Keratinocyte (primary cell): ENCODE data around the gene TMEM229B. TPM values are rescaled to one million over a fixed set of nuclear protein-coding genes. Genes with fewer than 3 reads are reported as not detected.

ENCODE experiments used
- DNase-seq: peaks from one replicate; pipeline ENCODE4 v3.0.0-alpha.2; 2011; ENCODE audit warnings: low read depth, missing footprints, low spot score
- FAIRE-seq: peaks from 2 replicates; lab custom pipeline; 2011; peaks lifted over from hg19 to GRCh38; lab: Jason Lieb, UNC
- H2AFZ ChIP-seq: 2 replicates; pipeline ENCODE4 v1.6.0; 2012; ENCODE audit warnings: low read length, control low read depth, inconsistent platforms; ENCODE audit not compliant: control insufficient read depth
- H3K27ac ChIP-seq: 2 replicates; pipeline ENCODE4 v1.5.1; 2011; ENCODE audit warnings: low read length; ENCODE audit not compliant: control insufficient read depth, insufficient read depth
- H3K27me3 ChIP-seq: 3 replicates; pipeline ENCODE4 v1.6.0; 2011; ENCODE audit warnings: low read length; ENCODE audit not compliant: control insufficient read depth, insufficient read depth; ENCODE audit errors: extremely low read depth
- H3K36me3 ChIP-seq, 2 experiments: 2 replicates in 1 of 2; 3 replicates in 1 of 2; pipeline ENCODE4 v1.5.1; 2011; ENCODE audit warnings: low read length in 2 of 2, mild to moderate bottlenecking in 1 of 2; ENCODE audit not compliant: control insufficient read depth in 2 of 2, insufficient read depth in 2 of 2; ENCODE audit errors: extremely low read depth in 1 of 2
- H3K4me1 ChIP-seq: 3 replicates; pipeline ENCODE4 v1.5.1; 2011; ENCODE audit warnings: low read length; ENCODE audit not compliant: control insufficient read depth, insufficient read depth; ENCODE audit errors: extremely low read depth
- H3K4me2 ChIP-seq: 3 replicates; pipeline ENCODE4 v1.6.0; 2011; ENCODE audit warnings: low read depth, low read length; ENCODE audit not compliant: control insufficient read depth, insufficient read depth; ENCODE audit errors: extremely low read depth
- H3K4me3 ChIP-seq, 3 experiments: fragments of 200-600 bp in 1 of 3; sonication (generic) in 1 of 3; 2 replicates in 2 of 3; 3 replicates in 1 of 3; pipeline ENCODE4 v1.5.1; 2011 to 2016; ENCODE audit warnings: low read length in 3 of 3, mild to moderate bottlenecking in 3 of 3, control low read depth in 2 of 3, inconsistent platforms in 1 of 3, low read depth in 1 of 3, mixed read lengths in 1 of 3, mixed run types in 1 of 3, moderate library complexity in 1 of 3; ENCODE audit not compliant: control insufficient read depth in 2 of 3, insufficient read depth in 2 of 3; ENCODE audit errors: extremely low read depth in 1 of 3
- H3K79me2 ChIP-seq: 2 replicates; pipeline ENCODE4 v1.6.0; 2012; ENCODE audit warnings: low read length; ENCODE audit not compliant: control insufficient read depth, insufficient read depth
- H3K9ac ChIP-seq: 3 replicates; pipeline ENCODE4 v1.6.0; 2011; ENCODE audit warnings: low read length; ENCODE audit not compliant: control insufficient read depth, insufficient read depth; ENCODE audit errors: extremely low read depth
- H3K9me1 ChIP-seq: 3 replicates; pipeline ENCODE4 v1.6.0; 2011; ENCODE audit warnings: low read length; ENCODE audit not compliant: control insufficient read depth, insufficient read depth; ENCODE audit errors: extremely low read depth
- H3K9me3 ChIP-seq: 2 replicates; pipeline ENCODE4 v1.5.1; 2012; ENCODE audit warnings: low read depth, low read length; ENCODE audit not compliant: control insufficient read depth
- H4K20me1 ChIP-seq: 3 replicates; pipeline ENCODE4 v1.6.0; 2011; ENCODE audit warnings: low read length; ENCODE audit not compliant: control insufficient read depth, insufficient read depth; ENCODE audit errors: extremely low read depth
- CTCF ChIP-seq, 3 experiments: IDR thresholded peaks in 1 of 3; conservative IDR thresholded peaks in 1 of 3; optimal IDR thresholded peaks in 1 of 3; 2 replicates in 2 of 3; 3 replicates in 1 of 3; pipeline versions ENCODE3 to v1.5.1; 2011; ENCODE audit warnings: low read length in 3 of 3, mild to moderate bottlenecking in 3 of 3, moderate library complexity in 2 of 3, control low read depth in 1 of 3, inconsistent platforms in 1 of 3; ENCODE audit not compliant: insufficient read depth in 2 of 3; ENCODE audit errors: extremely low read depth in 1 of 3
- EZH2 ChIP-seq: IDR thresholded peaks from one replicate; pipeline ENCODE4 v1.6.1; 2012; ENCODE audit warnings: inconsistent platforms, mild to moderate bottlenecking, low read length, moderate library complexity
- dilution Hi-C: fragments of 300-500 bp; cut with MboI; formaldehyde crosslinking; loops from one replicate; pipeline ENCODE4 v1.7.0; 2020; ENCODE audit warnings: low sequenced_read_pairs; ENCODE audit not compliant: extremely low pct_ligation_motif_present
- polyA plus RNA-seq, 5 experiments: library from polyadenylated mRNA; depleted of rRNA in 3 of 5; stranded (reverse) in 3 of 5; stranded (forward) in 1 of 5; unstranded in 1 of 5; fragments of >200 nt; gene quantifications; 1 replicate in 1 of 5; 2 replicates in 3 of 5; 3 replicates in 1 of 5; pipeline versions ENCODE4 v1.2.1 to v1.2.3, GENCODE V29; 2011 to 2012; ENCODE audit warnings: missing spikeins in 2 of 5, low read depth in 1 of 5, low replicate concordance in 1 of 5

Gene TMEM229B
- polyA plus RNA-seq, 1 donor (not counting 4 experiments of a cell fraction or from before 2014, with no cell fraction given): 1.0 TPM

GRCh38 chr14:67529947-67530935 is 41.7 kb upstream of the TMEM229B start:
- Histone ChIP-seq H3K27ac (no peak overlapping the region), H3K4me3 (no peak overlapping the region), H3K9ac (no peak overlapping the region), H2AFZ (no peak overlapping the region), H4K20me1 (no peaks in the 10 kb centered on the region), H3K27me3 (no peaks in the 10 kb centered on the region), H3K79me2 (no peaks in the 10 kb centered on the region), H3K9me3 (no peaks in the 10 kb centered on the region), H3K36me3 (no peaks in the 10 kb centered on the region), H3K4me1 (peaks cover 3% of the 10 kb centered on the region), H3K9me1 (no peaks in the 10 kb centered on the region), H3K4me2 (no peak overlapping the region)
- DNase-seq: no peak
- dilution Hi-C loops: no loop called here
- TF ChIP-seq EZH2 (no peak), CTCF (optimal IDR thresholded peaks at IDR 0.05 in 1 of 3, IDR thresholded peaks at IDR 0.05 in 1 of 3, conservative IDR thresholded peaks at IDR 0.05 in 1 of 3; ENCODE audit: extremely low read depth in 1 of 3, insufficient read depth in 2 of 3, low read length in 3 of 3) (no peak)
- no peak for FAIRE-seq

- Histone ChIP-seq H3K9ac (no peak overlapping the region), H3K79me2 (no peaks in the 10 kb centered on the region), H3K27ac (no peak overlapping the region), H3K4me1 (no peaks in the 10 kb centered on the region), H3K27me3 (no peaks in the 10 kb centered on the region), H3K9me3 (no peaks in the 10 kb centered on the region), H3K4me3 (no peak overlapping the region), H3K4me2 (no peak overlapping the region), H3K9me1 (no peaks in the 10 kb centered on the region), H4K20me1 (no peaks in the 10 kb centered on the region), H3K36me3 (no peaks in the 10 kb centered on the region), H2AFZ (no peak overlapping the region)
- no peak for TF ChIP-seq EZH2
- no peak for TF ChIP-seq CTCF (optimal IDR thresholded peaks at IDR 0.05 in 1 of 3, IDR thresholded peaks at IDR 0.05 in 1 of 3, conservative IDR thresholded peaks at IDR 0.05 in 1 of 3; ENCODE audit: extremely low read depth in 1 of 3, insufficient read depth in 2 of 3, low read length in 3 of 3)
- DNase-seq (no peak), FAIRE-seq (no peak)
- dilution Hi-C loops: no loop called here
Measured at GRCh38 chr14:67528276-67528675, 39.8 kb upstream of the TMEM229B start.
